Middle frontal gyrus (tissue), 1 donor: ENCODE data around the gene CCDC38.

Experiments
- DNase-seq: peaks from one replicate; pipeline ENCODE4 v3.0.0-alpha.2; 2015; ENCODE audit warnings: low spot score; ENCODE audit errors: extremely low spot score

CCDC38 gene

DNA sequence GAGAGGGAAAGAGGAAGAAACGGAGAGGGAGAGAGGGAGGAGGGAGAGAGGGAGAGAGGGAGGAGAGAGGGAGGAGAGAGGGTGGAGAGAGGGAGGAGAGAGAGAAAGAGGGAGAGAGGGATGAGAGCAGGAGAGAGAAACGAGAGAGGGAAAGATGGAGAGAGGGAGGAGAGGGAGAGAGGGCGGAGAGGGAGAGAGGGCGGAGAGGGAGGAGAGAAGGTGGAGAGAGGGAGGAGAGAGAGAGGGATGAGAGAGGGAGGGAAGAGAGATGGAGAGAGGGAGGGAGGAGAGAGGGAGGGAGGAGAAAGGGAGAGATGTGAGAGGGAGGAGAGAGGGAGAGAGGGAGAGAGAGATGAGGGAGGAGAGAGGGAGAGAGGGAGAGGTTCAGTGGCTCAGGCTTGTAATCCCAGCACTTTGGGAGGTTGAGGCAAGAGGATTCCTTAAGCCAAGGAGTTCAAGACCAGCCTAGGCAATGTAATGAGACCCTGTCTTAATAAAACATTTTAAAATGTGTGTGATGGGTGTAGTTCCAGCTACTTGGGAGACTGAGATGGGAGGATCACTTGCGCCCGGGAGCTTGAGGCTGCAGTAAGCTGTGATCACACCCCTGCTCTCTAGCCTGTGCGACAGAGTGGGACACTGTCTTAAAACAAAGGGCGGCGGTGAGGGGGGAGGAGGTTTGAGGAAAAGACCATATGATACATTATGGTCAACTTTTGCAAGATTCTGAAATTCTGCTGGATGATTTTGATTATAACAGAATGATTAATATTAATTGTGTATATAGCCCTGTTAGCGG is 105.0 kb downstream of the CCDC38 start:
- DNase-seq: no peak

DNA sequence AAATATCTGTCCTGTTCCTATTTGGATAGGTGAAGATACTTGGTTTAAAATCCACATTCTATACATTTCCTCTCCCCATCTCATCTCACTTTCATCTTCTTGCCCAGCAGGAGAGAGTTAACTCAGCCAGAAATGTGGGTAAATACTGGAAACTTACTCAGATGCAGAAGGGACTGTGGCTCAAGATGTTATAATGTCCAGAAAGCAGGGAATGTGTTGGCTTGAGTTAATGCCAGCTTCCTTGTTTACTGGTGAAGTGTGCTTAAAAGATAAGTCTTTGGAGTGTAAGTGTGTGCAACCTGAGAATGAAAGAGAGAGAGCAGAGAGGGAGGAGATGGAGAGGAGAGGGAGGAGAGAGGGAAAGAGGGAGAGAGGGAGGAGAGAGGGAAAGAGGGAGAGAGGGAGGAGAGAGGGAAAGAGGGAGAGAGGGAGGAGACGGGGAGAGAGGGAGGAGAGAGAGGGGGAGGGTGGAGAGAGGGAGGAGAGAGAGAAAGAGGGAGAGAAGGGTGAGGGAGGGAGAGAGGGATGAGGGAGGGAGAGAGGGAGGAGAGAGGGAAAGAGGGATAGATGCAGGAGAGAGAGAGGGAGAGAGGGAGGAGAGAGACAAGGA is 105.7 kb downstream of the CCDC38 start:
- DNase-seq: no peak

- no peak for DNase-seq
Observed at GRCh38 chr12:95836185-95836609, 106.2 kb downstream of the CCDC38 start.

DNA sequence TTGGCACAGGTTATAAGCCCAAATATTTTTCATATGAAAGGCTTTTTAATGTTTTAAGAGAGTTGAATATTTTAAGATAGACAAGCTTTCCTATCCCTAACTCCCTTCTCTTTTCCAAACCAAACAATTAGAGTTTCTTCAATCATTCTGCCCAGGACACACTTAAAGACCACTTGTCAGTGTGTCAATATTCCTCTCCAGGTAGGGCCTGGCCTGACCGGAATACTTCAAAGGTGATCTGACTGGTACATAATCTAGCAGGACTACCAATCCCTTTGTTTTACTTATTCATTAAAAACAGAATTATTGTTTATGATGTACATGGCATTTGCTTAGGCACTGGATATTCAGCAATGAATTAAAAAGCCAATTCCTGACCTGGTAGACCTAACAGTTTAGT is 107.8 kb downstream of the CCDC38 start:
- no peak for DNase-seq

DNA sequence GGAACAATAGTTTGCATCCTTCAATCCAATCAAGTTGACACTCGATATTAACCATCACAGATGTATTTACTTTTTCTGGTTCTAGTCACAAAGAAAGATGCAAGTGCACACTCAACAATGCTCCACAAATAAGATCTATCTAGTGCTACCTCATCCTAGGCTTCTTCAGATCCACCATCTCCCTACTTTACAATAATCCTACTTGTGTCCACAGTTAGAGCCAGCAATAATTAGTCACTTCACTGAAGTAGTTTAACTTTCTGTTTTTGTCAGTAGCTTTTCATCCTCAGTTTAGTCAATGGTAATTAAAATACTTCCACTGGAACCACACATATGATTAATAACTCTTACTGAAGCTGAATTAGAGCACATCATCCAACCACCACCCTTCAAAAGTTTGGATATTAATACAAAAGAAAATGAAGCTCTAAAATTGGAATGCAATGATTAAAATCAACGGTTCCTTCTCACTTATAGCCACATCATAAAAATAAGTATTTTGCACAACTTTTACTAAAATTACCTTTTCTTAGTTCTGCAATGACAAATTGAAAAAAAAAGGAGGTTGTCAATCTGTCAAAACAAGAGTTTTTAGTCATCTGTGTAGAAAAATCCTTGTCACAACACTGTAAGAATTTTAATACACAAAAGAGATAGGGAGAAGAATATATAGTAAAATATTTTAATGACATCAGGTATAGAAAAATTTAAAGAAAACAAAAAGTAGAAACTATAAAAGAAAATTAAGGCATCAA is 111.9 kb downstream of the CCDC38 start:
- no peak for DNase-seq

GRCh38 chr12:95829395-95829794 is 113.0 kb downstream of the CCDC38 start:
- no peak for DNase-seq

GRCh38 chr12:95820096-95820703 is 122.2 kb downstream of the CCDC38 start:
- DNase-seq: no peak
